ENCODE measurements around the gene LGI2.

DNA sequence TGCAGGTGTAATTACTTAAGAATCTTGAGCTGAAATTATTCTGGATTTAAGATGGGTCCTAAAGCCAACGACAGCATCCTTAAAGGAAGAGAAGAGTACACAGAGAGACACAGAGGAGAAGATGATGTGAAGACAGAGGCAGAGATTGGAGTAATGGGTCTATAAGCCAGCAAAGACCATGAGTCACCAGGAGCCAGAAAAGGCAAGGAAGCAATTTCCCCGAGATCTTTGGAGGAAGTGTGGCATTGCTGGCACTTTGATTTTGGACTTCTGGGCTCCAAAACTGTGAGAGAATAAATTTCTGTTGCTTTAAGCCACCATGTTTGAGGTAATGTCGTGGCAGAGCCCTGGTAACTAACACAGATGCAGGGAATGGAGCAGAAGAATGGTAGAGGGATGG, 32.4 kb upstream of the LGI2 start:
- TF ChIP-seq, protein P1, sequence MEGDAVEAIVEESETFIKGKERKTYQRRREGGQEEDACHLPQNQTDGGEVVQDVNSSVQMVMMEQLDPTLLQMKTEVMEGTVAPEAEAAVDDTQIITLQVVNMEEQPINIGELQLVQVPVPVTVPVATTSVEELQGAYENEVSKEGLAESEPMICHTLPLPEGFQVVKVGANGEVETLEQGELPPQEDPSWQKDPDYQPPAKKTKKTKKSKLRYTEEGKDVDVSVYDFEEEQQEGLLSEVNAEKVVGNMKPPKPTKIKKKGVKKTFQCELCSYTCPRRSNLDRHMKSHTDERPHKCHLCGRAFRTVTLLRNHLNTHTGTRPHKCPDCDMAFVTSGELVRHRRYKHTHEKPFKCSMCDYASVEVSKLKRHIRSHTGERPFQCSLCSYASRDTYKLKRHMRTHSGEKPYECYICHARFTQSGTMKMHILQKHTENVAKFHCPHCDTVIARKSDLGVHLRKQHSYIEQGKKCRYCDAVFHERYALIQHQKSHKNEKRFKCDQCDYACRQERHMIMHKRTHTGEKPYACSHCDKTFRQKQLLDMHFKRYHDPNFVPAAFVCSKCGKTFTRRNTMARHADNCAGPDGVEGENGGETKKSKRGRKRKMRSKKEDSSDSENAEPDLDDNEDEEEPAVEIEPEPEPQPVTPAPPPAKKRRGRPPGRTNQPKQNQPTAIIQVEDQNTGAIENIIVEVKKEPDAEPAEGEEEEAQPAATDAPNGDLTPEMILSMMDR (IDR thresholded peaks at IDR 0.05): no peak
- TF ChIP-seq POLR2A (IDR thresholded peaks at IDR 0.05): no peak
